HEK293T (cell line): Measurements from ENCODE around the gene YES1.

Experiments
- CTCF ChIA-PET: fragments of 350-600 bp; formaldehyde crosslinking; extraction: SDS; loops from one replicate; lab custom pipeline; 2021; ENCODE audit warnings: antibody characterized with exemption, inconsistent platforms; lab: Yijun Ruan, JAX
- POLR2A ChIA-PET: fragments of 350-600 bp; formaldehyde crosslinking; extraction: SDS; loops from one replicate; lab custom pipeline; 2020; ENCODE audit warnings: antibody characterized with exemption, inconsistent platforms; lab: Yijun Ruan, JAX
- DNase-seq: peaks from one replicate; pipeline ENCODE4 v3.0.0; 2012; ENCODE audit warnings: mixed read lengths; ENCODE audit errors: extremely low spot score
- ARNT ChIP-seq: fragments of 450-650 bp; IDR thresholded peaks from 2 replicates; pipeline ENCODE4 v1.6.1; 2017; ENCODE audit warnings: mild to moderate bottlenecking
- BHLHE40 ChIP-seq: fragments of 450-650 bp; IDR thresholded peaks from 2 replicates; pipeline ENCODE4 v1.6.1; 2016; ENCODE audit warnings: mild to moderate bottlenecking, moderate library complexity, borderline replicate concordance
- CTBP1 ChIP-seq: fragments of 450-650 bp; IDR thresholded peaks from 2 replicates; pipeline ENCODE4 v1.6.1; 2016; ENCODE audit warnings: borderline replicate concordance
- ELF4 ChIP-seq: fragments of 450-650 bp; IDR thresholded peaks from 2 replicates; pipeline ENCODE4 v1.6.1; 2017; ENCODE audit warnings: antibody characterized with exemption
- FOXA1 ChIP-seq: fragments of 450-650 bp; IDR thresholded peaks from 2 replicates; pipeline ENCODE4 v1.6.1; 2016; ENCODE audit warnings: mild to moderate bottlenecking
- FOXK2 ChIP-seq: fragments of 450-650 bp; IDR thresholded peaks from 2 replicates; pipeline ENCODE4 v1.6.1; 2016; ENCODE audit warnings: mild to moderate bottlenecking
- FOXM1 ChIP-seq: fragments of 450-650 bp; IDR thresholded peaks from 2 replicates; pipeline ENCODE4 v1.6.1; 2017; ENCODE audit warnings: mild to moderate bottlenecking, borderline replicate concordance
- HDGF ChIP-seq: fragments of 450-650 bp; IDR thresholded peaks from 2 replicates; pipeline ENCODE4 v1.6.1; 2017; ENCODE audit warnings: antibody characterized with exemption, borderline replicate concordance
- L3MBTL2 ChIP-seq: fragments of 450-650 bp; conservative IDR thresholded peaks from 2 replicates; pipeline ENCODE4 v1.6.1; 2016; ENCODE audit warnings: mild to moderate bottlenecking
- LEF1 ChIP-seq: fragments of 450-650 bp; IDR thresholded peaks from 2 replicates; pipeline ENCODE4 v1.6.1; 2017; ENCODE audit warnings: mild to moderate bottlenecking, borderline replicate concordance
- NFRKB ChIP-seq: fragments of 450-650 bp; IDR thresholded peaks from 2 replicates; pipeline ENCODE4 v1.6.1; 2016; ENCODE audit warnings: mild to moderate bottlenecking, moderate library complexity
- PKNOX1 ChIP-seq: fragments of 450-650 bp; IDR thresholded peaks from 2 replicates; pipeline ENCODE4 v1.6.1; 2016
- SP1 ChIP-seq: fragments of 450-650 bp; IDR thresholded peaks from 2 replicates; pipeline ENCODE4 v1.6.1; 2017
- SUZ12 ChIP-seq: fragments of 450-650 bp; IDR thresholded peaks from 2 replicates; pipeline ENCODE4 v1.6.1; 2016; ENCODE audit warnings: mild to moderate bottlenecking
- TARDBP ChIP-seq: fragments of 450-650 bp; IDR thresholded peaks from 2 replicates; pipeline ENCODE4 v1.6.1; 2016
- ZNF384 ChIP-seq: fragments of 450-650 bp; IDR thresholded peaks from 2 replicates; pipeline ENCODE4 v1.6.1; 2016

The YES1 gene

GRCh38 chr18:845152-845819 is 33.2 kb upstream of the YES1 start:
- POLR2A ChIA-PET, result no interaction called here
- CTCF ChIA-PET, result no interaction called here
- TF ChIP-seq PKNOX1, result no peak
- no peak for TF ChIP-seq ZNF384
- TF ChIP-seq CTBP1, result no peak
- TF ChIP-seq SUZ12, result no peak
- no peak for TF ChIP-seq FOXA1
- TF ChIP-seq L3MBTL2, result no peak
- TF ChIP-seq HDGF, result no peak
- TF ChIP-seq SP1, result no peak
- TF ChIP-seq BHLHE40, result no peak
- no peak for TF ChIP-seq TARDBP
- TF ChIP-seq FOXK2, result no peak
- TF ChIP-seq NFRKB, result no peak
- no peak for DNase-seq

GRCh38 chr18:841647-842370 is 29.8 kb upstream of the YES1 start:
- ChIA-PET POLR2A (no interaction called here), CTCF (interaction anchor here (1.1 to 1.2 kb wide), 2 partner anchors 10 to 211 kb away, joined by 4 to 6 read pairs; no protein-coding TSS in a partner anchor)
- DNase-seq, result no peak
- TF ChIP-seq SP1 (no peak), ELF4 (no peak), SUZ12 (no peak), HDGF (no peak), PKNOX1 (no peak), TARDBP (no peak), NFRKB (no peak), ARNT (no peak), ZNF384 (no peak), LEF1 (no peak), FOXK2 (no peak), FOXA1 (no peak), CTBP1 (no peak), FOXM1 (no peak), BHLHE40 (no peak), L3MBTL2 (no peak)

- POLR2A ChIA-PET, result no interaction called here
- TF ChIP-seq ARNT, result no peak
- TF ChIP-seq HDGF, result no peak
- no peak for TF ChIP-seq BHLHE40
- TF ChIP-seq SP1, result no peak
- no peak for TF ChIP-seq PKNOX1
- TF ChIP-seq NFRKB, result no peak
- no peak for TF ChIP-seq CTBP1
- no peak for TF ChIP-seq LEF1
- no peak for TF ChIP-seq FOXA1
- TF ChIP-seq ZNF384, result no peak
- TF ChIP-seq FOXM1, result no peak
- no peak for TF ChIP-seq L3MBTL2
- no peak for TF ChIP-seq ELF4
- TF ChIP-seq SUZ12, result no peak
- no peak for TF ChIP-seq FOXK2
- DNase-seq, result no peak
- CTCF ChIA-PET, result no interaction called here
Observed at GRCh38 chr18:840516-840915, 28.5 kb upstream of the YES1 start.

- TF ChIP-seq FOXM1 (no peak), NFRKB (no peak), TARDBP (no peak), SP1 (no peak), ELF4 (no peak), PKNOX1 (no peak), LEF1 (no peak), CTBP1 (no peak), FOXA1 (no peak), ARNT (no peak), L3MBTL2 (no peak), FOXK2 (no peak), ZNF384 (no peak), SUZ12 (no peak), HDGF (no peak), BHLHE40 (no peak)
- DNase-seq, result no peak
- POLR2A ChIA-PET, result interaction anchor here (1.1 kb wide), 2 partner anchors 8 to 127 kb away, joined by 3 read pairs; no protein-coding TSS in a partner anchor
- CTCF ChIA-PET, result interaction anchor here (1.1 to 1.4 kb wide), 5 partner anchors 9 to 114 kb away, joined by 3 to 12 read pairs (median 4); no protein-coding TSS in a partner anchor
Observed at GRCh38 chr18:840023-840408, 28.0 kb upstream of the YES1 start.
